Measurements from ENCODE around the gene OTULIN. TPM values are rescaled to one million over a fixed set of nuclear protein-coding genes. Genes with fewer than 3 reads are reported as not detected.

Gene OTULIN
- total and polyA plus RNA-seq, 2 of the 8 experiments (the other 6 are each of a cell fraction or from before 2014, with no cell fraction given) = 5.2 to 34.8 TPM

- H3K4ac ChIP-seq (replicated peaks; ENCODE audit: insufficient read length, low read depth, low read length) = no peak overlapping the region
- no peak overlapping the region for H2BK15ac ChIP-seq (ENCODE audit: low read length)
- H3K79me2 ChIP-seq (ENCODE audit: control insufficient read depth in 1 of 2, insufficient read depth in 2 of 2, low read length in 2 of 2) = no peaks in the 10 kb centered on the region
- H3K36me3 ChIP-seq (ENCODE audit: control insufficient read depth in 2 of 4, insufficient read depth in 4 of 4, low read length in 3 of 4) = peaks cover 0 to 8% (median 3%) of the 10 kb centered on the region in 4 experiments; a peak in 4 of 8 replicates
- H4K5ac ChIP-seq (ENCODE audit: insufficient read length, low read depth, low read length) = no peak overlapping the region
- H3K4me3 ChIP-seq (ENCODE audit: extremely low read depth in 1 of 4, insufficient read depth in 2 of 4, low read depth in 3 of 4, low read length in 4 of 4) = no peak overlapping the region
- no peak overlapping the region for H2AFZ ChIP-seq (ENCODE audit: low read length)
- ChIA-PET POLR2A (ENCODE audit: partially characterized antibody) (no interaction called here), CTCF (ENCODE audit: partially characterized antibody) (interaction anchor here (0.6 to 3.1 kb wide), 3 partner anchors 8 to 21 kb away, joined by 3 to 13 read pairs (median 3); no protein-coding TSS in a partner anchor)
- H3K14ac ChIP-seq (ENCODE audit: insufficient read length) = no peak overlapping the region
- no peak overlapping the region for H3K56ac ChIP-seq (replicated peaks; ENCODE audit: insufficient read length, low read depth, low read length)
- H3K4me1 ChIP-seq (replicated peaks in 1 of 4; ENCODE audit: control insufficient read depth in 3 of 4, insufficient read depth in 4 of 4, low read length in 3 of 4) = peaks cover 0 to under 1% (median 0%) of the 10 kb centered on the region in 4 experiments; a peak in 1 of 7 replicates
- no peak overlapping the region for H2AK5ac ChIP-seq (ENCODE audit: low read depth, low read length)
- H4K20me1 ChIP-seq (replicated peaks in 1 of 2; ENCODE audit: control insufficient read depth in 1 of 2, insufficient read depth in 2 of 2, low read length in 2 of 2) = peaks cover 0 to 3% of the 10 kb centered on the region in 2 experiments
- no peak overlapping the region for H4K8ac ChIP-seq (ENCODE audit: extremely low read depth, insufficient read depth, low read length)
- DNase-seq (ENCODE audit: low read depth in 1 of 2, low spot score in 2 of 2) = no peak
- no peak overlapping the region for H3K4me2 ChIP-seq (ENCODE audit: insufficient read depth in 1 of 2, low read depth in 2 of 2, low read length in 2 of 2)
- H2BK20ac ChIP-seq (ENCODE audit: low read length) = no peak overlapping the region
- no peak overlapping the region for H3K9ac ChIP-seq (replicated peaks in 1 of 4; ENCODE audit: extremely low read depth in 1 of 4, low read depth in 3 of 4, low read length in 3 of 4)
- no peak overlapping the region for H3K27ac ChIP-seq (ENCODE audit: low read depth, low read length)
- H2BK12ac ChIP-seq (ENCODE audit: low read depth, low read length) = no peak overlapping the region
- H2BK5ac ChIP-seq (ENCODE audit: low read depth, low read length) = no peak overlapping the region
- no peak overlapping the region for H2BK120ac ChIP-seq (replicated peaks; ENCODE audit: low read depth, low read length)
- WGBS, 2 experiments (ENCODE audit: extremely low coverage in 1 of 2, insufficient coverage in 1 of 2, insufficient read length in 1 of 2, insufficient replicate concordance in 2 of 2, low coverage in 1 of 2, low lambda C conversion rate in 2 of 2, missing lambda C conversion rate in 1 of 2) = 80% methylated on average over 8 of the region's 13 CpGs; no CpG with 5 or more reads in 1 of the 2 experiments
- H4K91ac ChIP-seq (replicated peaks; ENCODE audit: insufficient read length, low read length) = no peak overlapping the region
- H3K18ac ChIP-seq (ENCODE audit: extremely low read depth, low read length) = no peak overlapping the region
- H3K23ac ChIP-seq (ENCODE audit: insufficient read length) = no peak overlapping the region
- H3K79me1 ChIP-seq (ENCODE audit: low read depth, low read length) = no peaks in the 10 kb centered on the region
- no peak for FAIRE-seq
- H3K27me3 ChIP-seq (replicated peaks in 1 of 4; ENCODE audit: control insufficient read depth in 3 of 4, extremely low read depth in 1 of 4, insufficient read depth in 3 of 4, low read length in 3 of 4) = peaks cover 0 to 3% (median 0%) of the 10 kb centered on the region in 4 experiments; a peak in 1 of 7 replicates
- no peaks in the 10 kb centered on the region for H3K9me3 ChIP-seq (ENCODE audit: insufficient read depth in 2 of 2, low read depth in 1 of 2, low read length in 1 of 2)
- no peaks in the 10 kb centered on the region for H3K23me2 ChIP-seq (ENCODE audit: low read depth, low read length)
- no peak for TF ChIP-seq EZH2 (IDR thresholded peaks at IDR 0.05; ENCODE audit: low read depth, low read length, severe bottlenecking)
- TF ChIP-seq ZNF274 (IDR thresholded peaks at IDR 0.05; ENCODE audit: borderline replicate concordance, extremely low read depth, low read length) = no peak
- no peak for TF ChIP-seq CTCF (IDR thresholded peaks at IDR 0.05; ENCODE audit: control extremely low read depth in 1 of 3, insufficient read depth in 1 of 3, low read depth in 1 of 3, low read length in 3 of 3)
- TF ChIP-seq SUZ12 (IDR thresholded peaks at IDR 0.05; ENCODE audit: low read length) = no peak
- TF ChIP-seq FOSL1 (IDR thresholded peaks at IDR 0.05; ENCODE audit: insufficient read depth, low read depth, low read length) = no peak
- no peak for TF ChIP-seq CHD2 (IDR thresholded peaks at IDR 0.05; ENCODE audit: low read length)
- no peak for TF ChIP-seq GTF2F1 (IDR thresholded peaks at IDR 0.05; ENCODE audit: borderline replicate concordance, low read depth, low read length)
- no peak for TF ChIP-seq NRF1 (IDR thresholded peaks at IDR 0.05; ENCODE audit: low read depth, low read length)
- no peak for TF ChIP-seq CHD1 (IDR thresholded peaks at IDR 0.05; ENCODE audit: low read depth, low read length)
Measured at GRCh38 chr5:14700478-14701436, 36.2 kb downstream of the OTULIN start.
